PFSK-1 (cell line): ENCODE measurements around the gene NRM. TPM values are rescaled to one million over a fixed set of nuclear protein-coding genes. Genes with fewer than 3 reads are reported as not detected.

ENCODE experiments used
- FOXP2 ChIP-seq: optimal IDR thresholded peaks from 2 replicates; pipeline ENCODE3; 2011; ENCODE audit warnings: borderline replicate concordance, control low read depth, inconsistent platforms; ENCODE audit not compliant: insufficient read depth; ENCODE audit errors: extremely low read length, extremely low read depth
- POLR2AphosphoS5 ChIP-seq: IDR thresholded peaks from 2 replicates; pipeline ENCODE4 v1.6.1; 2012; ENCODE audit warnings: low read depth, mild to moderate bottlenecking, control low read depth, low read length, moderate library complexity
- REST ChIP-seq, 2 experiments: IDR thresholded peaks; 2 replicates each; pipeline versions ENCODE4 v1.6.1 to v1.8.0; 2011 to 2012; ENCODE audit warnings: low read depth in 2 of 2, low read length in 2 of 2, control low read depth in 1 of 2, inconsistent platforms in 1 of 2, mild to moderate bottlenecking in 1 of 2, moderate library complexity in 1 of 2; ENCODE audit not compliant: insufficient read depth in 1 of 2
- SIN3A ChIP-seq: IDR thresholded peaks from 2 replicates; pipeline ENCODE4 v1.6.1; 2012; ENCODE audit warnings: mild to moderate bottlenecking, low read length, moderate library complexity, borderline replicate concordance; ENCODE audit not compliant: insufficient read depth
- TAF1 ChIP-seq: IDR thresholded peaks from 2 replicates; pipeline ENCODE4 v1.6.1; 2012; ENCODE audit warnings: low read length, control low read depth, borderline replicate concordance; ENCODE audit not compliant: insufficient read depth
- polyA plus RNA-seq: library from polyadenylated mRNA; unstranded; fragments of >200 nt; gene quantifications from one replicate; pipeline ENCODE4 v1.2.1, GENCODE V29; 2012; ENCODE audit warnings: low read depth, missing spikeins; ENCODE audit not compliant: insufficient read length

Gene NRM, protein sequence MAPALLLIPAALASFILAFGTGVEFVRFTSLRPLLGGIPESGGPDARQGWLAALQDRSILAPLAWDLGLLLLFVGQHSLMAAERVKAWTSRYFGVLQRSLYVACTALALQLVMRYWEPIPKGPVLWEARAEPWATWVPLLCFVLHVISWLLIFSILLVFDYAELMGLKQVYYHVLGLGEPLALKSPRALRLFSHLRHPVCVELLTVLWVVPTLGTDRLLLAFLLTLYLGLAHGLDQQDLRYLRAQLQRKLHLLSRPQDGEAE
- polyA plus RNA-seq: 22.6 TPM

DNA sequence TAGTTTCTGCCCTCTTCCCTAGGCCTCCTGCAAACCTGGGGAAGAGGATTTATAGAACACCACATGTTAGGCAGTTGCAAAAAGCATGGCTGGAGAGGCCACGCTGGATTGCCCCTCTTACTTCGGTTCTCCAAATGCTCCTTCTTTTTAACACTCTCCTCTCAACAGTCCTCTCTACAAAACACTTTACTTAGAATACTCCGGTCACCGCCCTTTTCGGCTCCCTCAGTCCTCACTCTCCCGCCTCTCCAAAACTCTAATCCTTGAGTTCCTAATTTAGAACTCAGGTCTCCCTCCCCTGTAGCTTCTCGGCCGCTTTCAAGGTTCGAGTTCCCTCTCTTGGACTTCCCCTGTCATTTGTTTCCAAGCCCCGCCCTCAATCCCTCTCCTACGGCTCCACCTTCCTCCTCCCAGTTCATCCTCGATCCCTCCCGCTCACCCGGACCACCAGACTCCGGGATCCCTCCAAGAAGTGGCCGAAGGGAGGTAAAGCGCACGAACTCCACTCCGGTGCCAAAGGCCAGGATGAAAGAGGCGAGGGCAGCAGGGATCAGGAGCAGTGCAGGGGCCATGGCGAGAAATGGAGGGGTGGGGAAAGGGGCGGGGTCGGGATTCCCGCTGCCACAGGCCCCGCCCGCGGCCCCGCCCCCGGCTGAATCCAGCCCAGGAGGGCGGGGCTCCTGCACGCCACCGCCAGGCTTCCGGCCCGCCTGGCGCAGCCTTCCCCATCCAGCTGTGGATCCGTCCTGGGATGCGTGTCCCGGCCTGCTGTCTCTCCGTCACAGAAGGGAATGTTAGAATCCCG, at the start of gene NRM:
NRM (minus strand) TSS at position 582 of the 805 bp plus-strand sequence; CDS start at position 572, 10 bp downstream.
- TF ChIP-seq POLR2AphosphoS5: peak; percentile 73
- peak; percentile 93; the same call in 1 of the 2 replicates for TF ChIP-seq SIN3A
- TF ChIP-seq REST (IDR thresholded peaks at IDR 0.05; ENCODE audit: insufficient read depth in 1 of 2, low read depth in 2 of 2, low read length in 2 of 2): no peak
- no peak for TF ChIP-seq FOXP2
- peak; percentile 71; the same call in 1 of the 2 replicates for TF ChIP-seq TAF1

DNA sequence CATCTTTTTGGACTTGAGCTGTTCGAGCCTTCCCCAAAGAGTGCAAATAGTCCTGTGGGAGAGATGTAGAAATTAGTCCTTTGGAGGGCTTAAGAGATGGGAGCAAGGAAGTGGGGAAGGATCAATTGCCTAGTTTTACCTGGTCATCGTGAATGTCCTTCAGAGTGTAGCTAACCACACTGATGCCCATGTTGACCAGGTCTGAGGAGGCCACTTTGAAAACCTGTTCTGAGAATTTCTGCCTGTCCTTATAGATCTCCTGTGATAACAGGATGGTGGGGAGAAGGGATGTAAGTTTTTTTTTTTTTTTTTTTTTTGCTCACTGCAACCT, 49.7 kb upstream of the NRM start:
- TF ChIP-seq REST (IDR thresholded peaks at IDR 0.05; ENCODE audit: insufficient read depth in 1 of 2, low read depth in 2 of 2, low read length in 2 of 2) (no peak), POLR2AphosphoS5 (no peak), TAF1 (no peak), SIN3A (no peak), FOXP2 (no peak)

- TF ChIP-seq FOXP2 (no peak), TAF1 (no peak), POLR2AphosphoS5 (no peak), SIN3A (no peak), REST (IDR thresholded peaks at IDR 0.05; ENCODE audit: insufficient read depth in 1 of 2, low read depth in 2 of 2, low read length in 2 of 2) (no peak)
These were observed 47.7 kb upstream of the NRM start for GRCh38 chr6:30738532-30738931.

GRCh38 chr6:30735668-30736314, 45.0 kb upstream of the NRM start:
- no peak for TF ChIP-seq FOXP2
- no peak for TF ChIP-seq POLR2AphosphoS5
- no peak for TF ChIP-seq REST (IDR thresholded peaks at IDR 0.05; ENCODE audit: insufficient read depth in 1 of 2, low read depth in 2 of 2, low read length in 2 of 2)
- TF ChIP-seq TAF1: no peak
- TF ChIP-seq SIN3A: no peak
